Testis (tissue), 3 donors: ENCODE results near the gene PNPLA4. TPM values are rescaled to one million over a fixed set of nuclear protein-coding genes. Genes with fewer than 3 reads are reported as not detected.

ENCODE experiments used
- DNase-seq: peaks from one replicate; pipeline ENCODE4 v3.0.0-alpha.2; 2019
- H3K27ac ChIP-seq, 2 donors: fragments of 200-600 bp; sonication (generic); one replicate each; pipeline ENCODE4 v1.5.1; 2019
- H3K27me3 ChIP-seq: fragments of 200-600 bp; sonication (generic); one replicate; pipeline ENCODE4 v1.5.1; 2019
- H3K36me3 ChIP-seq: fragments of 200-600 bp; sonication (generic); one replicate; pipeline ENCODE4 v1.5.1; 2017; ENCODE audit warnings: low read depth; ENCODE audit errors: missing control alignments
- H3K4me1 ChIP-seq: fragments of 200-600 bp; sonication (generic); one replicate; pipeline ENCODE4 v1.5.1; 2019
- H3K4me3 ChIP-seq, 2 donors: fragments of 200-600 bp; sonication (generic); one replicate each; pipeline ENCODE4 v1.5.1; 2017 to 2019
- H3K9me3 ChIP-seq: fragments of 200-600 bp; sonication (generic); one replicate; pipeline ENCODE4 v1.5.1; 2017
- POLR2A ChIP-seq: fragments of 450-650 bp; IDR thresholded peaks from one replicate; pipeline ENCODE4 v1.6.1; 2017; ENCODE audit warnings: antibody characterized with exemption, mild to moderate bottlenecking, moderate library complexity
- WGBS, 2 donors: methylation state at CpG; one replicate each; pipeline ENCODE4 v1.1.5; 2018; 5-methylcytosine and 5-hydroxymethylcytosine counted together
- intact Hi-C: fragments of 100-400 bp; cut with DNase I; formaldehyde crosslinking; loops from one replicate; pipeline ENCODE4 v1.15.1; 2023; ENCODE audit warnings: low total_unique reads
- polyA plus RNA-seq: library from polyadenylated mRNA; stranded (reverse); fragments of 350-450 nt; fragmentation: Illumina TruSeq; extraction: RNeasy Lipid Tissue Mini Kit (QIAGEN cat#74804); gene quantifications from one replicate; pipeline ENCODE4 v1.2.3, GENCODE V29; 2014; ENCODE audit warnings: low read depth, low replicate concordance; ENCODE audit not compliant: insufficient read depth
- total RNA-seq, 2 donors: library from RNA; depleted of rRNA; stranded (reverse); fragments of >200 nt; gene quantifications; one replicate each; pipeline ENCODE4 v1.2.3, GENCODE V29; 2016
- TF ChIP-seq, protein P1 (sequence below), 3 experiments: fragments of 450-650 bp in 2 of 3; fragments of 200-600 bp in 1 of 3; sonication (generic) in 1 of 3; IDR thresholded peaks; one replicate each; pipeline ENCODE4 v1.5.1; 2016 to 2019; ENCODE audit warnings: antibody characterized with exemption in 3 of 3, mild to moderate bottlenecking in 2 of 3, moderate library complexity in 1 of 3

Gene PNPLA4
- total and polyA plus RNA-seq, 3 donors from 2014 or later, result 16.6 to 31.7 (median 20.6) TPM

DNA sequence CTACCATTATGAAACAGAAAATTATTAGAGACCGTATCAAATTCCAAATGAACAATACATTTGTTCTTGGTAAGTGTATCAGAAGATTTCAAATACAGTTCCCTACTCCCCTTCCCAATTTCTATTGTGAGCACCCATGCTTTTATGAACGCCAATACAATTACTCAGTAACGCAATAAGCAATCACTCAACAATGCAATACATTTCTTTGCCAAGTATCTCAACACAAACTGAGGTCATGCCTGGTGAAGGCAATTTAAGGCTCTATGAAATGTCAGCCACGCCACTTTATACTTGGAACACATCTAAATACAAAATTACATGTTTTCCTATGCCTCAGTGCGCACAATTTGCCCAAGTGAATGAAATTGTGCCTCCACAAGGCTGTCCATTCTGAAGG is 712 bp downstream of the PNPLA4 start:
- H3K4me3 ChIP-seq, result peak overlapping the region; percentile 57 to 70
- no peak for TF ChIP-seq POLR2A
- TF ChIP-seq, protein P1, sequence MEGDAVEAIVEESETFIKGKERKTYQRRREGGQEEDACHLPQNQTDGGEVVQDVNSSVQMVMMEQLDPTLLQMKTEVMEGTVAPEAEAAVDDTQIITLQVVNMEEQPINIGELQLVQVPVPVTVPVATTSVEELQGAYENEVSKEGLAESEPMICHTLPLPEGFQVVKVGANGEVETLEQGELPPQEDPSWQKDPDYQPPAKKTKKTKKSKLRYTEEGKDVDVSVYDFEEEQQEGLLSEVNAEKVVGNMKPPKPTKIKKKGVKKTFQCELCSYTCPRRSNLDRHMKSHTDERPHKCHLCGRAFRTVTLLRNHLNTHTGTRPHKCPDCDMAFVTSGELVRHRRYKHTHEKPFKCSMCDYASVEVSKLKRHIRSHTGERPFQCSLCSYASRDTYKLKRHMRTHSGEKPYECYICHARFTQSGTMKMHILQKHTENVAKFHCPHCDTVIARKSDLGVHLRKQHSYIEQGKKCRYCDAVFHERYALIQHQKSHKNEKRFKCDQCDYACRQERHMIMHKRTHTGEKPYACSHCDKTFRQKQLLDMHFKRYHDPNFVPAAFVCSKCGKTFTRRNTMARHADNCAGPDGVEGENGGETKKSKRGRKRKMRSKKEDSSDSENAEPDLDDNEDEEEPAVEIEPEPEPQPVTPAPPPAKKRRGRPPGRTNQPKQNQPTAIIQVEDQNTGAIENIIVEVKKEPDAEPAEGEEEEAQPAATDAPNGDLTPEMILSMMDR (IDR thresholded peaks at IDR 0.05), result no peak
- no peaks in the 10 kb centered on the region for H3K4me1 ChIP-seq
- H3K27me3 ChIP-seq, result no peaks in the 10 kb centered on the region
- H3K9me3 ChIP-seq, result no peaks in the 10 kb centered on the region
- no peak for DNase-seq
- no peaks in the 10 kb centered on the region for H3K36me3 ChIP-seq
- 46 to 54% methylated on average over 4 to 5 of the region's 5 CpGs for WGBS, 2 donors
- intact Hi-C loops, result no loop called here
- H3K27ac ChIP-seq, result peak overlapping the region in 1 of 2 donors; percentile 68

- Histone ChIP-seq H3K27ac (no peak overlapping the region), H3K27me3 (no peaks in the 10 kb centered on the region), H3K9me3 (no peaks in the 10 kb centered on the region), H3K4me3 (no peak overlapping the region), H3K4me1 (no peaks in the 10 kb centered on the region), H3K36me3 (no peaks in the 10 kb centered on the region)
- 7 to 13% methylated on average over 9 of the region's 9 CpGs for WGBS, 2 donors
- intact Hi-C loops, result no loop called here
- TF ChIP-seq, protein P1 (IDR thresholded peaks at IDR 0.05), result peak; percentile 20 to 43 (median 41)
- no peak for TF ChIP-seq POLR2A
- peak; percentile 62 for DNase-seq
Observed at GRCh38 chrX:7925867-7926472, 1.2 kb downstream of the PNPLA4 start.

DNA sequence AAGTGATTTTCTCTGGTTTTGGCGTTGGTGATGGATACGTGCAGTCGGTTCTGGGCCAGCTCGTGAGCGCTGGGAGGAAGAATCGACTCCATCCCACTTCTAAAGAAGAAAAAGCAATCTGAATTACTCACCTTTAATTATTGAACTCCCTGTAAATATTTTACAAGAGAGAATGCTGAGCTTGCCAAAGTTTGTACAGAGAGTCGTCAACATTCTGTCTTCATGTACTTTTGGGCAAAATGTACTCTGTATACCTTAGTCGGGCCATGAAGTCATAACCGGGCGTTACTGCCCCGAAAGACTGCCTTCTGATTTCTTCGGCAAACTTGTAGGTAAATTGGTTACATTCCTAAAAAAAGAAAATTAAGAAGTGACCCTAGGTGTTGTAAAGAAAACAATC is 5.5 kb downstream of the PNPLA4 start:
- H3K36me3 ChIP-seq, result no peaks in the 10 kb centered on the region
- TF ChIP-seq, protein P1 (IDR thresholded peaks at IDR 0.05), result no peak
- no peak for TF ChIP-seq POLR2A
- H3K27ac ChIP-seq, result no peak overlapping the region
- no peaks in the 10 kb centered on the region for H3K27me3 ChIP-seq
- H3K4me1 ChIP-seq, result no peaks in the 10 kb centered on the region
- WGBS, 2 donors, result 88 to 96% methylated on average over 12 of the region's 12 CpGs
- DNase-seq, result no peak
- H3K4me3 ChIP-seq, result no peak overlapping the region
- H3K9me3 ChIP-seq, result no peaks in the 10 kb centered on the region
- intact Hi-C loops, result no loop called here

GRCh38 chrX:7908821-7909220 is 18.4 kb downstream of the PNPLA4 start:
- Histone ChIP-seq H3K27ac (no peak overlapping the region), H3K4me1 (no peaks in the 10 kb centered on the region), H3K9me3 (no peaks in the 10 kb centered on the region), H3K27me3 (no peaks in the 10 kb centered on the region), H3K36me3 (no peaks in the 10 kb centered on the region), H3K4me3 (no peak overlapping the region)
- intact Hi-C loops, result no loop called here
- DNase-seq, result no peak
- no peak for TF ChIP-seq POLR2A
- TF ChIP-seq, protein P1 (IDR thresholded peaks at IDR 0.05), result no peak
- WGBS, 2 donors, result 80 to 81% methylated on average over 4 to 5 of the region's 5 CpGs

GRCh38 chrX:7904562-7904961 is 22.7 kb downstream of the PNPLA4 start:
- WGBS, 2 donors, result 77 to 78% methylated on average over 3 of the region's 3 CpGs
- no peaks in the 10 kb centered on the region for H3K9me3 ChIP-seq
- no peak overlapping the region for H3K27ac ChIP-seq
- no peak overlapping the region for H3K4me3 ChIP-seq
- intact Hi-C loops, result no loop called here
- DNase-seq, result no peak
- no peaks in the 10 kb centered on the region for H3K4me1 ChIP-seq
- no peaks in the 10 kb centered on the region for H3K27me3 ChIP-seq
- TF ChIP-seq POLR2A, result no peak
- TF ChIP-seq, protein P1 (IDR thresholded peaks at IDR 0.05), result no peak
- no peaks in the 10 kb centered on the region for H3K36me3 ChIP-seq
